SU-DHL-6 (cell line): ENCODE results near the gene CAPN14.

Experiments used
- H2AFZ ChIP-seq: fragments of 200-600 bp; sonication (generic); 2 replicates; pipeline ENCODE4 v1.6.1; 2014; ENCODE audit warnings: low read depth, mild to moderate bottlenecking, moderate library complexity, mixed read lengths, antibody characterized with exemption, low read length; ENCODE audit not compliant: severe bottlenecking
- H3F3A ChIP-seq: fragments of 200-600 bp; shearing (Covaris generic); 2 replicates; pipeline ENCODE4 v1.6.0; 2016; ENCODE audit warnings: antibody characterized with exemption, mild to moderate bottlenecking; ENCODE audit not compliant: insufficient read depth
- H3K27ac ChIP-seq: fragments of 200-600 bp; sonication (generic); 2 replicates; pipeline ENCODE4 v1.5.1; 2016; ENCODE audit warnings: low read depth, mild to moderate bottlenecking, low read length, moderate library complexity, mixed read lengths
- H3K27me3 ChIP-seq: fragments of 200-600 bp; sonication (generic), shearing (Covaris generic); 2 replicates; pipeline ENCODE4 v1.6.0; 2014; ENCODE audit warnings: mild to moderate bottlenecking, low read length
- H3K36me3 ChIP-seq: fragments of 200-600 bp; sonication (generic); 2 replicates; pipeline ENCODE4 v1.6.1; 2014; ENCODE audit warnings: mild to moderate bottlenecking, low read length, mixed read lengths
- H3K4me2 ChIP-seq: fragments of 300-600, 200-600 bp; shearing (Covaris generic), sonication (generic); 2 replicates; pipeline ENCODE4 v1.6.0; 2014; ENCODE audit warnings: low read length, low read depth, mild to moderate bottlenecking; ENCODE audit not compliant: poor library complexity, severe bottlenecking
- H3K4me3 ChIP-seq: fragments of 200-600 bp; sonication (generic); 2 replicates; pipeline ENCODE4 v1.5.1; 2014; ENCODE audit warnings: antibody characterized with exemption, low read length, mild to moderate bottlenecking, mixed read lengths; ENCODE audit not compliant: insufficient read depth, poor library complexity, severe bottlenecking
- H3K79me2 ChIP-seq: fragments of 200-600 bp; sonication (generic); 2 replicates; pipeline ENCODE4 v1.6.1; 2014; ENCODE audit warnings: mild to moderate bottlenecking, low read length, moderate library complexity; ENCODE audit not compliant: insufficient read depth
- H3K9ac ChIP-seq: fragments of 200-600 bp; sonication (generic); 2 replicates; pipeline ENCODE4 v1.7.0; 2014; ENCODE audit warnings: mild to moderate bottlenecking, low read length
- H3K9me2 ChIP-seq: fragments of 200-600 bp; sonication (generic); replicated peaks from 2 replicates; pipeline ENCODE4 v1.6.1; 2014; ENCODE audit warnings: low read length; ENCODE audit not compliant: insufficient read depth
- H3K9me3 ChIP-seq: fragments of 200-600 bp; sonication (generic); 2 replicates; pipeline ENCODE4 v1.6.1; 2014; ENCODE audit warnings: low read length, mixed read lengths; ENCODE audit not compliant: insufficient read depth
- H4K20me1 ChIP-seq: fragments of 200-600 bp; sonication (generic); 2 replicates; pipeline ENCODE4 v1.6.1; 2014; ENCODE audit warnings: low read depth, mild to moderate bottlenecking, antibody characterized with exemption, low read length, moderate library complexity, mixed read lengths
- CTCF ChIP-seq: fragments of 200-600 bp; sonication (generic); IDR thresholded peaks from one replicate; pipeline ENCODE4 v1.5.1; 2017; ENCODE audit warnings: antibody characterized with exemption, mild to moderate bottlenecking, low read length, moderate library complexity; ENCODE audit not compliant: insufficient read depth, poor library complexity, severe bottlenecking
- EZH2phosphoT487 ChIP-seq: fragments of 200-600 bp; sonication (generic), shearing (Covaris generic); conservative IDR thresholded peaks from 2 replicates; pipeline ENCODE4 v1.6.1; 2018; ENCODE audit warnings: mild to moderate bottlenecking, antibody characterized with exemption, low read length, moderate library complexity, mixed read lengths

CAPN14 gene

GRCh38 chr2:31219131-31219969, 2.0 kb upstream of the CAPN14 start:
- H3K79me2 ChIP-seq: no peaks in the 10 kb centered on the region
- H3K27me3 ChIP-seq: no peaks in the 10 kb centered on the region
- no peaks in the 10 kb centered on the region for H3K36me3 ChIP-seq
- TF ChIP-seq CTCF (no peak), EZH2phosphoT487 (no peak)
- no peaks in the 10 kb centered on the region for H3K9me2 ChIP-seq
- no peaks in the 10 kb centered on the region for H3K9me3 ChIP-seq
- H3K27ac ChIP-seq: no peak overlapping the region
- no peak overlapping the region for H3K4me2 ChIP-seq
- H4K20me1 ChIP-seq: no peaks in the 10 kb centered on the region
- H3F3A ChIP-seq: no peaks in the 10 kb centered on the region
- H3K9ac ChIP-seq: no peak overlapping the region
- no peak overlapping the region for H2AFZ ChIP-seq
- H3K4me3 ChIP-seq: no peak overlapping the region

DNA sequence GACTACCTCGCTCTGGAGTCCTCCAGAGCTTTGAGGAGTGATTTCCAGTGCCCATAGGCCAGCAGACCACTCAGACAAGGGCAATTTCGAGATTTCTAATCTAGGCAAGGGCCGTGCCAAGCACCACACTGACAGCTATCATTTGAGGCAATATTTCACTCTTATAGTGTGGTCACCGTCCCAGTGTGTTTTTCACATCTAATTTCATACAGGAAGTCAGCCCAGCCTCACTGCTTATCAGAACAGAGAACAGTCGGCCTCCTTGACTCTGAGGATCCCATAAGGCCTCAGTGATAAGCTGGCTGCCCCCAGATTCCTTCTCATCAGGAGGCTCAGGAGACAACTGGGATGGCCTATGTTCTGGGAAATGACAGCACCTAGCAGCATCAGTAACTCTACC, 581 bp downstream of the CAPN14 start:
- H3F3A ChIP-seq: no peaks in the 10 kb centered on the region
- TF ChIP-seq EZH2phosphoT487 (no peak), CTCF (no peak)
- no peak overlapping the region for H3K9ac ChIP-seq
- no peaks in the 10 kb centered on the region for H3K9me3 ChIP-seq
- H3K4me3 ChIP-seq: no peak overlapping the region
- H3K9me2 ChIP-seq: no peaks in the 10 kb centered on the region
- no peaks in the 10 kb centered on the region for H3K36me3 ChIP-seq
- no peaks in the 10 kb centered on the region for H3K27me3 ChIP-seq
- no peaks in the 10 kb centered on the region for H3K79me2 ChIP-seq
- no peak overlapping the region for H2AFZ ChIP-seq
- no peak overlapping the region for H3K4me2 ChIP-seq
- no peak overlapping the region for H3K27ac ChIP-seq
- H4K20me1 ChIP-seq: no peaks in the 10 kb centered on the region

DNA sequence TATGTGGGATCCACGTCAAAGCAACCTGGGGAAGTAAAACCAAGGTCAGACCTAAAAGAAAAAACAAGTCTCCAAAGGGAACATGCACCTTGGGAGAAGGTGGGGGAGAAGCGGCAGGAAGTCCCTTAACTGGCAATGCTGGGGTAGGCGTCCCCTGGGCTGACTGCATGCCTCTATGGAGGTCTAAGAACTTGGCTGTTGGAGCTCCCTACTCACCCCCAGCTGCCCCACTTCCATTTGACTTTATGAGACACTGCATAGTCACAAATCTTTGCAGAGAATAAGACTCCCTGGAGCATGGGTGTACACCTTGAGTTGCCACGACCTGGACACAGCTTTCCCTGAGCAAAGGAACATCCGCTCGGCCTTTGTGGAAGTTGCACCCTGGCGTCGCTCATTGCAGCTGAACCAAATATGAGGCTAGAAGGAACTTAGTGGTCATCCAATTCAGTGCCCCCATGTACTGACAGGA, 2.8 kb downstream of the CAPN14 start:
- Histone ChIP-seq H3K36me3 (no peaks in the 10 kb centered on the region), H3K9ac (no peak overlapping the region), H3K79me2 (no peaks in the 10 kb centered on the region), H3K27me3 (no peaks in the 10 kb centered on the region), H3K4me3 (no peak overlapping the region), H4K20me1 (no peaks in the 10 kb centered on the region), H2AFZ (no peak overlapping the region), H3K27ac (no peak overlapping the region), H3K9me2 (no peaks in the 10 kb centered on the region), H3F3A (no peaks in the 10 kb centered on the region), H3K4me2 (no peak overlapping the region), H3K9me3 (no peaks in the 10 kb centered on the region)
- TF ChIP-seq EZH2phosphoT487: no peak
- no peak for TF ChIP-seq CTCF
